Measurements from ENCODE around the gene SOHLH1.

The SOHLH1 gene

GRCh38 chr9:135729480-135729879, 30.2 kb upstream of the SOHLH1 start:
- DNase-seq (ENCODE audit: low read depth in 4 of 4, low spot score in 1 of 4), result no peak

- no peak for DNase-seq (ENCODE audit: low read depth in 4 of 4, low spot score in 1 of 4)
Observed at GRCh38 chr9:135728436-135729110, 29.3 kb upstream of the SOHLH1 start.

- no peak for DNase-seq (ENCODE audit: low read depth in 4 of 4, low spot score in 1 of 4)
Observed at GRCh38 chr9:135727257-135727875, 28.1 kb upstream of the SOHLH1 start.

- no peak for DNase-seq (ENCODE audit: low read depth in 4 of 4, low spot score in 1 of 4)
Observed at GRCh38 chr9:135726138-135726853, 27.0 kb upstream of the SOHLH1 start.

GRCh38 chr9:135724186-135724787, 25.0 kb upstream of the SOHLH1 start:
- DNase-seq (ENCODE audit: low read depth in 4 of 4, low spot score in 1 of 4), result no peak

GRCh38 chr9:135722365-135722764, 23.1 kb upstream of the SOHLH1 start:
- DNase-seq (ENCODE audit: low read depth in 4 of 4, low spot score in 1 of 4), result no peak

GRCh38 chr9:135719472-135719871, 20.2 kb upstream of the SOHLH1 start:
- no peak for DNase-seq (ENCODE audit: low read depth in 4 of 4, low spot score in 1 of 4)

- no peak for DNase-seq (ENCODE audit: low read depth in 4 of 4, low spot score in 1 of 4)
Observed at GRCh38 chr9:135718616-135719015, 19.3 kb upstream of the SOHLH1 start.

- DNase-seq (ENCODE audit: low read depth in 4 of 4, low spot score in 1 of 4), result no peak
Observed at GRCh38 chr9:135717410-135717809, 18.1 kb upstream of the SOHLH1 start.

- no peak for DNase-seq (ENCODE audit: low read depth in 4 of 4, low spot score in 1 of 4)
Observed at GRCh38 chr9:135716045-135716444, 16.8 kb upstream of the SOHLH1 start.

- no peak for DNase-seq (ENCODE audit: low read depth in 4 of 4, low spot score in 1 of 4)
Observed at GRCh38 chr9:135715056-135715595, 15.8 kb upstream of the SOHLH1 start.

- no peak for DNase-seq (ENCODE audit: low read depth in 4 of 4, low spot score in 1 of 4)
Observed at GRCh38 chr9:135714242-135715055, 15.2 kb upstream of the SOHLH1 start.

GRCh38 chr9:135712613-135713295, 13.5 kb upstream of the SOHLH1 start:
- DNase-seq (ENCODE audit: low read depth in 4 of 4, low spot score in 1 of 4), result no peak

- no peak for DNase-seq (ENCODE audit: low read depth in 4 of 4, low spot score in 1 of 4)
Observed at GRCh38 chr9:135711881-135712280, 12.6 kb upstream of the SOHLH1 start.

- DNase-seq (ENCODE audit: low read depth in 4 of 4, low spot score in 1 of 4), result no peak
Observed at GRCh38 chr9:135711391-135711790, 12.1 kb upstream of the SOHLH1 start.

GRCh38 chr9:135708164-135708563, 8.9 kb upstream of the SOHLH1 start:
- DNase-seq (ENCODE audit: low read depth in 4 of 4, low spot score in 1 of 4), result no peak

GRCh38 chr9:135707252-135708138, 8.2 kb upstream of the SOHLH1 start:
- no peak for DNase-seq (ENCODE audit: low read depth in 4 of 4, low spot score in 1 of 4)

GRCh38 chr9:135706288-135706687, 7.0 kb upstream of the SOHLH1 start:
- DNase-seq (ENCODE audit: low read depth in 4 of 4, low spot score in 1 of 4), result no peak

GRCh38 chr9:135705376-135705775, 6.1 kb upstream of the SOHLH1 start:
- no peak for DNase-seq (ENCODE audit: low read depth in 4 of 4, low spot score in 1 of 4)
